COR-L47 (cell line): Measurements from ENCODE around the gene LUZP2.
"Not testable (repeated sequence)": the region's sequence is repeated elsewhere in the genome, so short reads cannot be mapped to it uniquely, and the experiment has no call there.

Experiments
- DNase-seq: peaks from one replicate; lab custom pipeline; 2025; lab: John Stamatoyannopoulos, UW

The LUZP2 gene

DNA sequence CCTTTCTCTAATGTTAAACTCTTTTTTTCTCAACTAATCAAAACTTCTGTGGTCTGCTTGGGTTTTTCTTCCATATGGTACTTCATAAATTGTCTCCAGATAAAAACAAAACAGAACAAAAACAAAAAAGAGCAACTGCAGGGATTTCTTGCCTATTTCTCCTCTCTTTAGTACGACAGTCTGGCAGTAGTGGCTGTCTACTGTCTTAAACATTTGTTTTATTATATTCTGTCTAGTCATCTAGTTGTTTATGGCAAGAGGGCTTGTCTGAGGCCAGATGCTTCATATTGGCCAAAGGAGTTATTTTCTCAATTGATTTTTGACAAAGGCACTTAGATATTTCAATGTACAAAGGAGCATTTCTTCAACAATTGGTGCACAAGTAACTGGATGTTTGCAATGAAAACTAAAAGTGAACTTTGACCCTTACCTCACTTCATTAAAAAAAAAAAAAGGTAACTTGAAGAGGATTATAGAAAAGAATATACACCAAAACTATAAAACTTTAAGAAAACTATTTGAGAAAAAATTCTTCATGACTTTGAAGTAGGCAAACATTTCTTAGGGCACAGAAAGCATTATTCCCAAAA lies 404.2 kb downstream of the LUZP2 start:
- no peak for DNase-seq

DNA sequence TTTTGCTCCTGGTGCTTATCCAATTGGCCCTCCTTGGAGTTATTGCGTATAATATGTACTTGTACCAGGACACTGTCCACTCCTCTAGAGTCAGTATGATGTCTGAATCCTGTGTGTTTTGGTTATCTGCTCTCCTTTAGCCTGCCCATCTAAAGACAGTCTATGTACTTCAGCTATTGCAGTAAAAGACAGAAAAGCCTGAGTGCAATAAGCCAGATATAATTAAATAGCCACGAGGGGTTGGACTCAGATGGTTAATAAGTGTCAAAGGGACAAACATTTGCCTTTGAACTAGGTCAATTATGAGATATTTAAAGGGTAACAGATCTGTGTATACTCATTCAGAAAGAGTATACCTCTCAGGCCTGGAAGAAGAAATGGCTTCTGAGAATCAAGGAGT lies 406.7 kb downstream of the LUZP2 start:
- no peak for DNase-seq

DNA sequence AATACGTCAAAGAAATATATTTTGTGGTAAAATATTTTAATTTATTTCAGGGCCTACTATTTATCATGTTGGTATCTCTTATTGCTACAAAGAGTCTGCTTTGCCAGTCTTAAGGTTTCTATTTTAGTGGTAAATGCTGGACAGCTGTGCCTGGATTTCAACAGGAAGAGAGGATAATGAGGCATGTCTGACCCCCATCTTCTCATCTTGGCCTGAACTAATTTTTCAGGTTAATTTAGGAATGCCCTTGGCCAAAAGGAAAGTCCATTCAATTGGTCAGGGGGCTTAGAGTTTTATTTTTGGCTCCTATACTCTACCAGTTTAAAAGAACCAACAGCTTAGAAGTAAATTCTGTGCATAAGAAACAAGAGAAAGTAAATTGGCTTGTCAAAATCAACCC lies 428.2 kb downstream of the LUZP2 start:
- no peak for DNase-seq

DNA sequence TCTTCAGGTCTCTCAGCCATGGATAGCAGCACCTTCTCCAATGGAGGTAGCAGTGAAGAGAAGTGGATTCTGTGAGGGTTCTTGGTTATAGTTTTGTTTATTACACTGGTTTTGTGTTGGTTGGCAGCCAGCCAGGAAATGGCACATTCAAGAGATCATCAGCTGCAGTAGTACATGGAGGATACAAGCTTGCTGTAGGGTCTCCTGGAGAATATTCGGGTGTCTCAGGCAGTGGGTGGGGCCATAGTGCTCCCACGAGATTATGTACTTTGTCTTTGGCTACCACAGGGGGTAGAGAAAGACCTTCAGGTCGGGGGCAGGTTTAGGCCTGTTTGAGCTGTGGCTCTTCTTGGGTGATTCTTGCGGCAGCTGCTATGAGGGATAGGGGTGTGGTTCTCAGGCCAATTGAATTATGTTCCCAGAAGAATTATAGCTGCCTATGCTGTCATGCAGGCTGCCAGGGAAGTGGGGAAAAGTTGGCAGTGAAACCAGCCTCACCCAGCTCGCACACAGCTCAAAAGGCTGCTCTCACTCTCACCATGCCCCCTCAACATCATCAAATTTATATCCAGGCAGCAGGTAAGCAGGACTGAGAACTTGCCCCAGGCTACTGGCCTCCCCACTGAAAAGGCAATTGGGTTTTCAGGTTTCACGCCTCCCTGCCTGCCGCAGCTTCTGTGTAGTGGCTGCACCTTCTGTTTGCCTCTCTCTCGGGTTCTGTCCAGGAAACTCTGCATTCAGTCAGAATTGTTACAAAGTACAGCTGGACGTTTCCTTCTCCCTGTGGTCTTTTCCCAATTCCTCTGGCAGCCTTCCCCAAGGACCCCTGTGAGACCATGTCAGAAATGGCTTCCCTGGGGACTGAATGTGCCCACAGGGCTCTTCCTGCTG lies 435.5 kb downstream of the LUZP2 start:
- DNase-seq: peak; percentile 53

DNA sequence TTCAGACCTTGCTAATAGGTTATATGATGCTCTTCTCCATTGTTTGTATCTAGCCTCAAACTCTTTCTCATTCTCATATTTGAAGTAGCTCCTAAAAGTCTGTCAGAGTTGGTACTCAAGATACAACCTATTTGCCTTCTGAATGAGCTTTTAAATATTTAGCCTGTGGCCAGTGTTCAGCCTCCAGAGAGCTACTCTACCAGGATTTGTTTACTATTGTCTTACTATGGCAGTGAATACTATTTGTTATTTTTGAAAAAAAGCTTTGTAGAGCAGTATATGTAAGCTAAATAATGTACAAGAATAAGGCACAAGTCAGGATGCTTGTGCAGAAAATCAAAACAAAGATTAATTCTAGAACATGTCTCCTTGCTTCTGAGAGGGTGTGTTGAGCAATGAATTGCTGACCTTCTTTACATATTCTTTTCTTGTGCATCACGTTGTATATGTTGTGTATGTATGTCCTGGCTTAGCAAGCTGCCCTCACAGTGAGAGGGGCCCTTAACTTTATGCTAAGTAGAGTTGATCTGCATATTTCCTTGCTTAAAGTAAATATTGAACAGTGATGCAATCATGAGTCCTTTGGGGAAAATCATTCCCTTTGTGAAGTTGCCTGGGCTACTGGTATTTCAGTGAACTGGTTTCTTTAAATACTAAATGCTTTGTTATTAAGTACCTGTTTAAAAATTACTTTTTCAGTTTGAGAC lies 438.0 kb downstream of the LUZP2 start:
- no peak for DNase-seq

DNA sequence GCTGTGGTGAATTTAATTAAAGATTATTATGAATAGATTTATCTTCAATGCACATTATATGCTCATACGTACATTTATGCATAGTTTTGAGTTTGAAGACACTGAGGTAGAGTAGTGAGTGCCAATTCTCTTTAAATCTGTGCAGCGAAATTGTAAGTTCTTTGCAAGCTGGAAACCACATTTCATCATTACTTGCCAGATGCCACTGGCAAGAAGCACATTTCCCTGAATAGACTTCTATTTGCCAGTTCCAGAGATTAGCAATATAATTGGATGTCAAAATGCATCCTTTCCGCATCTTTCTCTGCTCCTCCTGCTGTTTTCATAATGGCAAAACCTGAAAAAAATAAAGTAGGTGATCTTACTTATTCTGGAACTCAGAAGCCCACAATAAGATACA lies 448.0 kb downstream of the LUZP2 start:
- DNase-seq: no peak

DNA sequence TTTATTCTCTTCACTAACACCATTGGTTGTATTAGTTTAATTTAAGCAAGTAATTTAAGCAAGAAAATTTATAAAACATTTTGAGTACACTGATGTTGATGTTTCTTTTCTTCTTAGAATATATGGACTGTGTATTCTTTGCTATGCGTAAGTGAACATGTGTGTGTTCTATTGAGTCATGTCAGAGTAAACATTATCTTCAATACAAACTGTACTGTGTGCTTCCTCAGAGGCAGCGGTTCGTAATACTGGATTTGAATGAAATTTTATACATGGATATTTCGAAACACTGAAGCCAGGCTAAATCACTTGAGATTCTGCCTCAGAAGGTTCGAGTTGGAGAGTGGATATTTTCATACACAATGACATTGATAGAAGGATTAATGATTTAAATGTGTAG lies 452.6 kb downstream of the LUZP2 start:
- DNase-seq: no peak

DNA sequence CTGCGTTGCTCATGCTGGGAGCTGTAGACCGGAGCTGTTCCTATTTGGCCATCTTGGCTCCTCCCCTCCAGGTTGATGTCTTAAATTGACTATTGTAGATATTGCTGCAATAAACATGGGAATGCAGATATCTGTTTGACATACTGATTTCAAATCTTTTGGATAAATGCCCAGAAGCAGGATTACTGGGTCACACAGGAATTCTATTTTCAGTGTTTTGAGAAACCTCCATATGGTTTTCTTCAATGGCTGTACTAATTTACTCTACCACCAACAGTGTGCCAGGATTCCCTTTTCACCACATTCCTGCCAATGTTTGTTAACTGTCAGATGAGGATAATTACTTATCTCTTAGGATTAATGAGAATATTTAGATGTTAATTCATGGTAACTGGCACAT lies 467.0 kb downstream of the LUZP2 start:
- peak; percentile 59 for DNase-seq

DNA sequence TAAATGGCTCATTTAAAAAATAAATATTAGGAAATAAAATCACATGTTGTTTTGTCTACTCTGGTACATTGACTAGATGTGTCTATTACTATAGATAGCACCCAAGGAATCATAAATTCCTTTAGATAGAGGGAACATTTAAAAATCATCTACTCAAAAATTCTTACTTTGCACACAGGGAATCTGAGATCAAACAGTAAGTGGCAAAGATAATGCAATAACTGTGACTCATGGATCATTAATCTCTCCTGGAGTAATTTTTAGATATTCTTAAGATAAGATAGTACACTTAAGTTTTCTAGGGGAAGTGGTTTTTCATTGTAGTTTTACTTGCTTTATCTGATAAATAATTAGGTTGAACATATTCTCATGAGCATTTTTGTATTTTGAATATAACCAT lies 468.9 kb downstream of the LUZP2 start:
- no peak for DNase-seq

DNA sequence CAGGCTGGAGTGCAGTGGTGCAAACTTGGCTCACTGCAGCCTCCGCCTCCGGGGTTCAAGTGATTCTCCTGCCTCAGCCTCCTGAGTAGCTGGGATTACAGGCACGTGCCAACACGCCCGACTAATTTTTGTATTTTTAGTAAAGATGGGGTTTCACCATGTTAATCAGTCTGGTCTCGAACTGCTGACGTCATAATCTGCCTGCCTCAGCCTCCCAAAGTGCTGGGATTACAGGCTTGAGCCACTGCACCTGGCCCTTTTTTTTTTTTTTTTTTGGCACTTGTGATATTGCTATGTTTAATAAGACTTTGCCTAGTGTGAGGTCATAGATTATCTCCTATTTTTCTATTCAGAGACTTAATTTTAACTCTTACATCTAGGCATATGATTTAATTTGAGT lies 497.1 kb downstream of the LUZP2 start:
- DNase-seq: not testable (repeated sequence)

DNA sequence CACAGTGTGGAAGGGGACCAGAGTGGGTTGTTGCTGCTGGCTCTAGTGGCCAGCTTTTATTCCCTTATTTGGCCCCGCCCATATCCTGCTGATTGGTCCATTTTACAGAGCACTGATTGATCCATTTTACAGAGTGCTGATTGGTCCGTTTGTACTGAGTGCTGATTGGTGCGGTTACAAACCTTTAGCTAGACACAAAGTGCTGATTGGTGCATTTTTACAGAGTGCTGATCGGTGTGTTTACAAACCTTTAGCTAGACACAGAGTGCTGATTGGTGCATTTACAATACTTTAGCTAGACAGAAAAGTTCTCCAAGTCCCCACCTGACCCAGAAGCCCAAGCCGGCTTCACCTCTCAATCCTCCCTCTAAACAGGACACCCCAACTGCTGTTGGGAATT lies 503.1 kb downstream of the LUZP2 start:
- not testable (repeated sequence) for DNase-seq

DNA sequence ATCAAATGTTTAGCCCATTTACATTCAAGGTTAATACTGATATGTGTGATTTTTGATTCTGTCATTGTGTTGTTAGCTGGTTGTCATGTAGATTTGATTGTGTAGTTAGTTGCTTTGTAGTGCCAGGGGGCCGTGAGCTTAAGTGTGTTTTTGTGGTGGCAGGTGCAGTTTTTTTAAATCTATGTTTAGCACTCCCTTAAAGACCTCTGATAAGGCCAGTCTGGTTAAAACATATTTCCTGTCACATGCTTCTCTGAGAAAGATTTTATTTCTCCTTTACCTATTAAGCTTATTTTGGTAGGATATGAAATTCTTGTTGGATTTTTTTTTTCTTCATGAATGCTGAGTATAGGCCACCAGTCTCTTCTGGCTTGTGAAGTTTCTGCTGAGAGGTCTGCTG lies 540.6 kb downstream of the LUZP2 start:
- DNase-seq: no peak

DNA sequence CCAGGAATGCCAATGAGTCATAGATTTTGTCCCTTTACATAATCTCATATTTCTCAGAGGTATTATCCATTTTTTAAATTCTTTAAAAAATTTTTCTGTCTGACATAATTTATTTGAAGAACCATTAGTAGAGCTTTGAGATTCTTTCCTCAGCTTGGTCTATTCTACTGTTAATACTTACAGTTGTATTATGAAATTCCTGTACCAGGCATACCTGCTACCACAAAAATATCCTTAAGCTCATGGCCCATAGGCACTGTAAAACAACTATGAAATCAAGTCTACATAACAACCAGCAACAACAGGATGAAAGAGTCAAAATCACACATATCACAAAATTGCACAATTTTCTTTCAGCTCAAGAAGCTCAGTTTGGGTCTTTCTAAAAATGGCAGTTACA lies 541.3 kb downstream of the LUZP2 start:
- DNase-seq: no peak

DNA sequence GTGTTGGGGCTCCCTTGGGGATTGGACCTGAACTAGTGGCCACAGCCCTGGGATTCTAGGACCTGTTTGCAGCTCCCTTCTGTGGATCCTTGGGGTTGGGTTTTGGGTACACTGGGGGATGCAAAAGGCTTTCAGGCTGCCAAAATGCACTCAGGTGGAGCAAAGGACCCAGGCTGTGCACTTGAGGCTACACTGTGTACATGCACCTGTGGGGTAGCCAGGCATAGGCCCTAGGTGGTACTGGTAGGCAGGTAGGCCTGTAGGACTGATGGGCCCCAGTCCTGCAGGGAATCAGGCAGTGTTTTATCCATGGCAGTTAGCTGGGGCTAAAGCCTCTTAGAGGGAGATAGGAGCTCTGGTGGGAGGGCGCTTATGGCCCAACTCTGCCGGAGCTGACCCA lies 542.3 kb downstream of the LUZP2 start:
- DNase-seq: no peak

DNA sequence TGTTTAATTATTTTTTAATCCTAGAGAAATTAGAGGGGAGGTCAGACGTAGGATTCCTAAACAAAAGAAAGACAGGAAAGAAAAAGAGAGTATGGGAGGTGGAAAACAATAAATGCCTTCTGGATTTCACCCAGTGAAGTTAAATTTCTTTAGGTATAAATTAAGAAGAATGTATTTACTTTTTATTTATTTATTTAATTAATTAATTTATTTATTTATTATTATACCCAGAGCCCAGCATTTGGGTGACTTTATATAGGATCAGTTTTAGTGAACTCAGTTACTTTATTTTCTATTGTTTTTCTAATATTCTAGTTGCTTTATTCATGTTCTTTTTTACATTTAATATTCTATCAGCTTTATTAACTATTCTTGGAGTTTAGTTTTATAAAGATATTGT lies 551.8 kb downstream of the LUZP2 start:
- DNase-seq: no peak

DNA sequence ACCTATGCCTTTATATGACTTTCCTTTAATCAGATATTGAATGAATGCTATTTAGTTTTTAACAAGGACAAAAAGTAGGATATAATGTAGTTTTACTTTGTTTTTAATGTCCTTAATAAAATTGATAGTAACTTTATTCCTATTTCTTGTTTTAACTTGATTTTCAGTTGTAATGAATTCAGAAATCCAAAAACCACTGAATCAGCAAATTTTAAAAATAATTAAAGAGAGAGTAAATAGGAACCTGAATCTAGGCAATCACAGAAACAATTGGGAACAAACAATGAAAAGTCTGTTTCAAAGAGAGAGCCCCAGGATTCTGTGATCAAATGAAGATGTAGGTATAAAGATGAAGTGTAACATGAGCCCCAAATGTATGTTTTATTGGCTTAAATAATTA lies 556.0 kb downstream of the LUZP2 start:
- DNase-seq: no peak

DNA sequence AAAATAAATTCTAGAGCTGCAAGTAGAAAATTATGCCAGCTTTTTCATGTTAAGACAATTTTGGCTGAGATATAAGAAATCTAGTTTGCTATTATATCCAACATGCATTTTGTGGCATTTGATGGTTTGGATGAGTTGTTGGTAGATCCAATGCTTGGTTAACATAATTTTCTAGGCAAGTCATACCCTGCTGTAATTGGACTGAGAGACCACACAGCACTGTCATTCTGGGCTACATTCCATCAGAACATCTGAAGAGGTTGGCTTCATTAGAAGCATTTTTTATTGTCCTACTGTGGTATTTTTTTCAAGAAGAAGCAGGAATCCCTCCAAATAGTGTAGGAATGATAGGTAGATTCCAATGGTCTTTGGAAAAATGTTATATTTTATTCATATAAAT lies 561.0 kb downstream of the LUZP2 start:
- no peak for DNase-seq

DNA sequence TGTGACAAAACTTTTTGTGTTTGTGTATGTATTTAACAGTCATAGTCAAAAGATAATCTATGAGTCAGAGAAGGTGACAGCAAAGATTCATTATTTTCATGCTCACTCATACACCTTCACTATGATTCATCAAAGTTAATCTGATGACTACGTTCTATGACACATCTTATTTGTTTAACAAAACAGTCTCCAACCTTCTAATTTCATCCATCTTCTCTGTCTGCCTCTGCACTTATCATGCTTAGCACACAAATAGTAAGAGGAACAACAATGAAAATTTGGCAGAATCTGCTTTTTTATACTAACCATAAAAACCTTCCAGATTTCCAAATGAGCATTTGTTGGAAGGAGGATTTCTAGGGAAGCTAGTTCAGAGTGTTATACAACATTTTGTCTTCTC lies 568.9 kb downstream of the LUZP2 start:
- no peak for DNase-seq

DNA sequence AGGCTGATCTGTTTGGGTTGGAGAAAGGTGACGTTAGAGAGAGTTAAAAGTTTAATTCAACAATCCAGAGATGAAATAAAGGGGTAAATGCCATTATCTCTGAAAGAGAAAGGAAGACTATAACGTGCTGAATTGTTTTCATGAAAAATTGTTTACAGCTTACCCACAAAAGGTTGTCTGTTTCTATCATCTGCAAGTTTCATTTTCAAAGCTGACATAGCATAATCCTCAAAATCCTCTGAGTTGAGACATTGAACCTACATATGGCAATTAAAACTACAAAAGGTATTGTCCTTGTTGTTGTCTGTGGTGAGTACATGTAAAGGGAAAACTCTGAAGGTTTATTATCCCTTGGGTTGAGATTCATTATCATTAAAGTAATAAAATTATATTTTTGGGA lies 569.9 kb downstream of the LUZP2 start:
- no peak for DNase-seq

DNA sequence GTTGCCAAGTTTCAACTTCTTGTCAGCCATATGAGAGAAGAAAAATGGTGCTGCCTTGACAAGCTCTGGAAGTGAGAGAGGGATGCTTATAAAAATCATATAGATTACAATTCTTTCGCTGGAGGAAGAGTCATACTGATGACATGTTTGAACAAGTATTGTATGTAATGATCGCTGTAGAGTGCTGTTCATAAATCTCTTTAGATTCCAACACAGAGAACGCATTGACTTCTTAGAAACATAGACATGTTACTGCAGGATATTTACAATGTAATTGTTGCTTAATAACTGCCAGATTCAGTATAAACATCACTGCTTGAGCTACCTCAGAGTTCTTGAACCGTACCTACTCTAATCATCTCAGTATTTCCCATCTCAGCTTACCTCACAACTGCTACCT lies 571.6 kb downstream of the LUZP2 start:
- no peak for DNase-seq

DNA sequence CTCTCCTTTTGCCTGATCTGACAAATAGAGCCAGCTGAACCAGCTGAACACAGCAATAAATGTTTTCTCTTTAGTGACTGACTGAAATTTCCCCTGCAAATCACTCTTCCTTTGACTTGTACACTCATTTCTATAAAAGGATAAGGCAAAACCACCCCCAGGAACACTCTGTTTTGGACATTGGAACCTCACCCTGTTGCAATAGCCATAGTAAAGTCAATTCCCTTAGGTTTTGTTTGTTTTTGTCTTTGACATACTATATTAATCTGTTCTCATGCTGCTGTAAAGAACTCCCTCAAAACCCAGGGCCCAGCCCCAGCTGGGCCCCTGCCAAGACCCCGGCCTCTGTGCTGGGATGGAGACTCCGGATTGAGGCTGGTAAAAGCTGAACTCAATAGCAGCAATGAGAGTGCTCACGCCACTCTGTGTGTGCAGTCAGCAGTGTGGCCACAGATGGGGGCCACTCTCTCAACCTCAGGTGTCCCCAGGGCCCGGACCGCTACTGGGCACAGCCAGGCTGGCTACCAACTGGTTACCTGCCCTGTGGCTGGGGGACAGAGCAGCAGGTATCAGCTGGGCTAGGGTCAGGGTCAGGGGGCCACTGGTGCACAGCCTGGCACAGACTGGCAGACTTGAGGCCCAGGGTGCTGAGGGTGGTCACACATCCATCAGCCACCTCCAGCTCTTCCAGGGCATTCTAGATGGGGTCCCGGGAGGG lies 597.4 kb downstream of the LUZP2 start:
- no peak for DNase-seq

DNA sequence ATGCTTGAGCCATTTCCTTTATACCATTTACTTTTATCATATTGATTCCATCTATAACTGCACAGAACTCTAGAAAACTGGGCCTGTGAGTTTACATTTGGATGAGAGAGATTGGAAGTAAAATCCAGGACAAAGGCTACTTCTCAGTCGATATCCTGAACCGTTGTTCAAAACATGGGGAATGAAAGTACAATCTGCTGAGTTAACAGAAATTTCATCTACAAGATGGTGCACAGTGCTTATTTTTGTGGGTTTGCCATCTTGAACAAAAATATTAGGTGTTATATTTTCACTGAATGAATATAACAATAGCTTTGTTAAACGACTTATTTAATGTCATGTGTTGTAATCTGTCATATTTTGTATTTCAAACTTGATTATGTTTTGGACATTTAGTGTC lies 622.6 kb downstream of the LUZP2 start:
- DNase-seq: no peak
